Measurements from ENCODE around the gene ROBO1. TPM values are rescaled to one million over a fixed set of nuclear protein-coding genes. Genes with fewer than 3 reads are reported as not detected.

The ROBO1 gene
- total RNA-seq, 2 experiments from 2014 or later: 0.36 to 0.69 TPM

GRCh38 chr3:79414035-79414434 is 353.8 kb downstream of the ROBO1 start:
- no peaks in the 10 kb centered on the region for H3K4me1 ChIP-seq (ENCODE audit: insufficient read depth, low read length)
- no peaks in the 10 kb centered on the region for H3K27me3 ChIP-seq (ENCODE audit: control insufficient read depth in 1 of 2, insufficient read depth in 2 of 2, low read length in 2 of 2)
- ChIA-PET CTCF (no interaction called here), POLR2A (no interaction called here)
- intact Hi-C loops (cut with DNase I, micrococcal nuclease): no loop called here
- H3K27me3 Mint-ChIP-seq: no peaks in the 10 kb centered on the region
- no peak for TF ChIP-seq CTCF (IDR thresholded peaks at IDR 0.05)
- H3K36me3 Mint-ChIP-seq (ENCODE audit: low read depth): no peaks in the 10 kb centered on the region
- no peaks in the 10 kb centered on the region for H3K4me1 Mint-ChIP-seq (ENCODE audit: low read depth)
- no peak overlapping the region for H3K4me3 Mint-ChIP-seq
- DNase-seq (no peak), ATAC-seq (ENCODE audit: poor library complexity) (no peak)
- H3K27ac ChIP-seq (ENCODE audit: low read depth in 1 of 2, low read length in 2 of 2): no peak overlapping the region
- H3K27ac Mint-ChIP-seq: no peak overlapping the region
- H3K9me3 Mint-ChIP-seq: peaks cover 9% of the 10 kb centered on the region
- no peaks in the 10 kb centered on the region for H3K9me3 ChIP-seq (ENCODE audit: control insufficient read depth in 1 of 2, insufficient read depth in 1 of 2, low read length in 2 of 2)
- H3K4me3 ChIP-seq (ENCODE audit: low read length): no peak overlapping the region
- no peaks in the 10 kb centered on the region for H3K36me3 ChIP-seq (ENCODE audit: insufficient read depth, low read length)

- no peak overlapping the region for H3K4me3 Mint-ChIP-seq
- Histone ChIP-seq H3K4me3 (ENCODE audit: low read length) (no peak overlapping the region), H3K27ac (ENCODE audit: low read depth in 1 of 2, low read length in 2 of 2) (no peak overlapping the region), H3K9me3 (ENCODE audit: control insufficient read depth in 1 of 2, insufficient read depth in 1 of 2, low read length in 2 of 2) (no peaks in the 10 kb centered on the region), H3K4me1 (ENCODE audit: insufficient read depth, low read length) (no peaks in the 10 kb centered on the region), H3K27me3 (ENCODE audit: control insufficient read depth in 1 of 2, insufficient read depth in 2 of 2, low read length in 2 of 2) (no peaks in the 10 kb centered on the region), H3K36me3 (ENCODE audit: insufficient read depth, low read length) (no peaks in the 10 kb centered on the region)
- no peak overlapping the region for H3K27ac Mint-ChIP-seq
- H3K9me3 Mint-ChIP-seq: peaks cover 9% of the 10 kb centered on the region
- H3K4me1 Mint-ChIP-seq (ENCODE audit: low read depth): no peaks in the 10 kb centered on the region
- intact Hi-C loops (cut with DNase I, micrococcal nuclease): no loop called here
- no peak for DNase-seq
- ChIA-PET POLR2A (no interaction called here), CTCF (interaction anchor here (0.6 kb wide), 1 partner anchor 447 kb away, joined by 4 read pairs; no protein-coding TSS in a partner anchor)
- ATAC-seq (ENCODE audit: poor library complexity): no peak
- H3K36me3 Mint-ChIP-seq (ENCODE audit: low read depth): no peaks in the 10 kb centered on the region
- no peak for TF ChIP-seq CTCF (IDR thresholded peaks at IDR 0.05)
- no peaks in the 10 kb centered on the region for H3K27me3 Mint-ChIP-seq
Measured at GRCh38 chr3:79412537-79412936, 355.3 kb downstream of the ROBO1 start.

- Mint-ChIP-seq H3K36me3 (ENCODE audit: low read depth) (no peaks in the 10 kb centered on the region), H3K27ac (no peak overlapping the region), H3K27me3 (no peaks in the 10 kb centered on the region), H3K9me3 (peaks cover 4% of the 10 kb centered on the region), H3K4me3 (no peak overlapping the region), H3K4me1 (ENCODE audit: low read depth) (no peaks in the 10 kb centered on the region)
- H3K4me1 ChIP-seq (ENCODE audit: insufficient read depth, low read length): no peaks in the 10 kb centered on the region
- DNase-seq (no peak), ATAC-seq (ENCODE audit: poor library complexity) (no peak)
- H3K27ac ChIP-seq (ENCODE audit: low read depth in 1 of 2, low read length in 2 of 2): no peak overlapping the region
- no peaks in the 10 kb centered on the region for H3K36me3 ChIP-seq (ENCODE audit: insufficient read depth, low read length)
- intact Hi-C loops (cut with DNase I, micrococcal nuclease): no loop called here
- no peak overlapping the region for H3K4me3 ChIP-seq (ENCODE audit: low read length)
- no peak for TF ChIP-seq CTCF (IDR thresholded peaks at IDR 0.05)
- ChIA-PET POLR2A (no interaction called here), CTCF (no interaction called here)
- no peaks in the 10 kb centered on the region for H3K27me3 ChIP-seq (ENCODE audit: control insufficient read depth in 1 of 2, insufficient read depth in 2 of 2, low read length in 2 of 2)
- H3K9me3 ChIP-seq (ENCODE audit: control insufficient read depth in 1 of 2, insufficient read depth in 1 of 2, low read length in 2 of 2): no peaks in the 10 kb centered on the region
Measured at GRCh38 chr3:79410617-79411016, 357.2 kb downstream of the ROBO1 start.

Measured in CD4-positive, alpha-beta T cell (primary cell).